Neural cell (in vitro differentiated cells): ENCODE measurements around the gene MAN2A2. TPM values are rescaled to one million over a fixed set of nuclear protein-coding genes. Genes with fewer than 3 reads are reported as not detected.

Source experiments
- H2AFZ ChIP-seq: fragments of 200-600, 300-800 bp; sonication (generic), shearing (Covaris generic); 2 replicates; pipeline ENCODE4 v1.6.0; 2014; ENCODE audit warnings: low read depth, mild to moderate bottlenecking, antibody characterized with exemption, low read length, moderate library complexity
- H3F3A ChIP-seq: fragments of 200-600 bp; shearing (Covaris generic); 2 replicates; pipeline ENCODE4 v1.6.1; 2016; ENCODE audit warnings: mild to moderate bottlenecking, moderate library complexity, mixed read lengths, antibody characterized with exemption, low read length; ENCODE audit not compliant: insufficient read depth, poor library complexity, severe bottlenecking
- H3K27ac ChIP-seq: fragments of 200-600, 300-800 bp; sonication (generic), shearing (Covaris generic); 2 replicates; pipeline ENCODE4 v1.5.1; 2014; ENCODE audit warnings: mild to moderate bottlenecking, low read length, moderate library complexity
- H3K27me3 ChIP-seq: fragments of 300-800, 200-600 bp; sonication (generic), shearing (Covaris generic); 2 replicates; pipeline ENCODE4 v1.6.0; 2014; ENCODE audit warnings: mild to moderate bottlenecking, low read depth, low read length, moderate library complexity; ENCODE audit not compliant: insufficient read depth
- H3K36me3 ChIP-seq: fragments of 300-800, 200-600 bp; sonication (generic), shearing (Covaris generic); 2 replicates; pipeline ENCODE4 v1.5.1; 2014; ENCODE audit warnings: mild to moderate bottlenecking, antibody characterized with exemption, low read length, moderate library complexity; ENCODE audit not compliant: insufficient read depth
- H3K4me2 ChIP-seq: fragments of 300-800, 200-600 bp; sonication (generic), shearing (Covaris generic); 2 replicates; pipeline ENCODE4 v1.6.0; 2014; ENCODE audit warnings: mild to moderate bottlenecking, low read length
- H3K4me3 ChIP-seq: fragments of 300-800, 200-600 bp; sonication (generic), shearing (Covaris generic); 2 replicates; pipeline ENCODE4 v1.5.1; 2014; ENCODE audit warnings: mild to moderate bottlenecking, low read length, moderate library complexity
- H3K79me2 ChIP-seq: fragments of 200-600 bp; shearing (Covaris generic); replicated peaks from 2 replicates; pipeline ENCODE4 v1.6.0; 2014; ENCODE audit warnings: mild to moderate bottlenecking, low read length, moderate library complexity; ENCODE audit not compliant: insufficient read depth
- H3K9ac ChIP-seq: fragments of 300-800, 200-600 bp; sonication (generic), shearing (Covaris generic); 2 replicates; pipeline ENCODE4 v1.6.1; 2016; ENCODE audit warnings: mild to moderate bottlenecking, low read length, mixed read lengths
- H3K9me2 ChIP-seq: fragments of 200-600 bp; shearing (Covaris generic); 2 replicates; pipeline ENCODE4 v1.6.1; 2016; ENCODE audit warnings: mild to moderate bottlenecking, low read length, mixed read lengths; ENCODE audit not compliant: insufficient read depth
- H3K9me3 ChIP-seq: fragments of 200-600, 300-800 bp; sonication (generic), shearing (Covaris generic); 2 replicates; pipeline ENCODE4 v1.6.1; 2016; ENCODE audit warnings: mild to moderate bottlenecking, mixed run types, low read length, moderate library complexity, mixed read lengths
- H4K20me1 ChIP-seq: fragments of 200-600 bp; shearing (Covaris generic); 2 replicates; pipeline ENCODE4 v1.6.1; 2016; ENCODE audit warnings: mild to moderate bottlenecking, mixed run types; ENCODE audit not compliant: insufficient read depth
- EP300 ChIP-seq: fragments of 450-650 bp; conservative IDR thresholded peaks from 2 replicates; pipeline ENCODE4 v1.6.1; 2014; ENCODE audit warnings: antibody characterized with exemption, mild to moderate bottlenecking, moderate library complexity; ENCODE audit not compliant: poor library complexity, severe bottlenecking
- EZH2 ChIP-seq: fragments of 200-600, 300-800 bp; shearing (Covaris generic), sonication (generic); IDR thresholded peaks from 2 replicates; pipeline ENCODE4 v1.6.1; 2014; ENCODE audit warnings: antibody characterized with exemption, low read length, borderline replicate concordance, mild to moderate bottlenecking; ENCODE audit not compliant: insufficient read depth, poor library complexity, severe bottlenecking
- MXI1 ChIP-seq: fragments of 450-650 bp; conservative IDR thresholded peaks from 2 replicates; pipeline ENCODE4 v1.6.1; 2014; ENCODE audit warnings: antibody characterized with exemption, mild to moderate bottlenecking; ENCODE audit not compliant: poor library complexity, severe bottlenecking
- POLR2AphosphoS5 ChIP-seq: IDR thresholded peaks from 2 replicates; pipeline ENCODE4 v1.6.1; 2012
- RAD21 ChIP-seq: fragments of 450-650 bp; conservative IDR thresholded peaks from 2 replicates; pipeline ENCODE4 v1.6.1; 2014; ENCODE audit warnings: antibody characterized with exemption, mild to moderate bottlenecking, moderate library complexity
- SMC3 ChIP-seq: fragments of 450-650 bp; conservative IDR thresholded peaks from 2 replicates; pipeline ENCODE4 v1.6.1; 2014; ENCODE audit warnings: antibody characterized with exemption, mild to moderate bottlenecking, moderate library complexity; ENCODE audit not compliant: poor library complexity
- TAF1 ChIP-seq: IDR thresholded peaks from 2 replicates; pipeline ENCODE4 v1.6.1; 2012; ENCODE audit warnings: low read depth
- polyA plus RNA-seq: library from polyadenylated mRNA; depleted of rRNA; stranded (reverse); fragments of >200 nt; gene quantifications from 2 replicates; pipeline ENCODE4 v1.2.3, GENCODE V29; 2014
- TF ChIP-seq, protein P1 (sequence below): fragments of 450-650 bp; IDR thresholded peaks from 2 replicates; pipeline ENCODE4 v1.5.1; 2014; ENCODE audit warnings: antibody characterized with exemption, mild to moderate bottlenecking, moderate library complexity; ENCODE audit not compliant: poor library complexity, severe bottlenecking
- TF ChIP-seq, protein P2 (sequence below): IDR thresholded peaks from 2 replicates; pipeline ENCODE4 v1.6.1; 2012; ENCODE audit warnings: borderline replicate concordance

Gene MAN2A2
- polyA plus RNA-seq, 1 donor from 2014 or later: 59.8 TPM

GRCh38 chr15:90879730-90880366 lies 23.3 kb upstream of the MAN2A2 start:
- no peaks in the 10 kb centered on the region for H3K36me3 ChIP-seq
- no peaks in the 10 kb centered on the region for H3K9me2 ChIP-seq
- TF ChIP-seq, protein P1, sequence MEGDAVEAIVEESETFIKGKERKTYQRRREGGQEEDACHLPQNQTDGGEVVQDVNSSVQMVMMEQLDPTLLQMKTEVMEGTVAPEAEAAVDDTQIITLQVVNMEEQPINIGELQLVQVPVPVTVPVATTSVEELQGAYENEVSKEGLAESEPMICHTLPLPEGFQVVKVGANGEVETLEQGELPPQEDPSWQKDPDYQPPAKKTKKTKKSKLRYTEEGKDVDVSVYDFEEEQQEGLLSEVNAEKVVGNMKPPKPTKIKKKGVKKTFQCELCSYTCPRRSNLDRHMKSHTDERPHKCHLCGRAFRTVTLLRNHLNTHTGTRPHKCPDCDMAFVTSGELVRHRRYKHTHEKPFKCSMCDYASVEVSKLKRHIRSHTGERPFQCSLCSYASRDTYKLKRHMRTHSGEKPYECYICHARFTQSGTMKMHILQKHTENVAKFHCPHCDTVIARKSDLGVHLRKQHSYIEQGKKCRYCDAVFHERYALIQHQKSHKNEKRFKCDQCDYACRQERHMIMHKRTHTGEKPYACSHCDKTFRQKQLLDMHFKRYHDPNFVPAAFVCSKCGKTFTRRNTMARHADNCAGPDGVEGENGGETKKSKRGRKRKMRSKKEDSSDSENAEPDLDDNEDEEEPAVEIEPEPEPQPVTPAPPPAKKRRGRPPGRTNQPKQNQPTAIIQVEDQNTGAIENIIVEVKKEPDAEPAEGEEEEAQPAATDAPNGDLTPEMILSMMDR: no peak
- TF ChIP-seq SMC3 (no peak), TAF1 (no peak)
- H3K79me2 ChIP-seq: no peaks in the 10 kb centered on the region
- no peak overlapping the region for H3K27ac ChIP-seq
- H2AFZ ChIP-seq: no peak overlapping the region
- no peak overlapping the region for H3K9ac ChIP-seq
- H4K20me1 ChIP-seq: no peaks in the 10 kb centered on the region
- H3K4me2 ChIP-seq: no peak overlapping the region
- H3K9me3 ChIP-seq: no peaks in the 10 kb centered on the region
- no peak overlapping the region for H3K4me3 ChIP-seq
- H3F3A ChIP-seq: no peaks in the 10 kb centered on the region
- no peaks in the 10 kb centered on the region for H3K27me3 ChIP-seq

DNA sequence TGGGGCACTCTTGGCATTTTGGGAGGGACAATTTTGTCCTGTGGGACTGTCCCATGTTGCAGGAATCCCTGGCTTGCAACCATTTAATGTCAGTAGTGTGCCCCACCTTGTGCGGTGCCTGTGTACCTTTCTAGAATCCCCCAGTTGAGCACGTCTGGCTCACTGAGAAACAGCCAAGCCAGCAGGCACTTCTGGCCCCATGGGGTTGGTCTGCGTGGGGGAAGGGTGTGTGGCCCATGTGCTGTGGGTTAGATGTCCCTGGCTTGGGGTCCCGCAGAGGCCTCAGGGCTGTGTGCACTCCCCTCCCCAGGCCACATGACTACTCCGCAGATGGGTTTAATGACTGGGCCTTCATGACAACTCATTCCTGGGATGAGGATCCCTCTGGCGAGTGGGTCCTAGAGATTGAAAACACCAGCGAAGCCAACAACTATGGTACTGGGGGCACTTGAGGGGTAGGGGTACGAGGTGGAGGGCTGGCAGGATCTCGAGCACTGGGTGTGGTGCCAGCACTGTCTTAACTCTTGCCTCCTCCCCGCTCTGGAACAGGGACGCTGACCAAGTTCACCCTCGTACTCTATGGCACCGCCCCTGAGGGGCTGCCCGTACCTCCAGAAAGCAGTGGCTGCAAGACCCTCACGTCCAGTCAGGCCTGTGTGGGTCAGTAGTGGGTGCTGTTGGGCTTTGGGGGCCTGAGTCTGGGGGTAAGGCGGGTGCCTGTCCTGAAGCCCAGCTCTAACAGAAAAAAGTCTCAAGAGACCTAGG lies 22.5 kb upstream of the MAN2A2 start:
- Histone ChIP-seq H3K27ac (no peak overlapping the region), H3K9ac (no peak overlapping the region), H3K4me3 (no peak overlapping the region), H3F3A (no peaks in the 10 kb centered on the region), H2AFZ (no peak overlapping the region), H3K4me2 (no peak overlapping the region), H3K9me2 (no peaks in the 10 kb centered on the region), H3K27me3 (no peaks in the 10 kb centered on the region), H3K36me3 (no peaks in the 10 kb centered on the region), H4K20me1 (no peaks in the 10 kb centered on the region), H3K9me3 (no peaks in the 10 kb centered on the region), H3K79me2 (no peaks in the 10 kb centered on the region)
- TF ChIP-seq, protein P2, sequence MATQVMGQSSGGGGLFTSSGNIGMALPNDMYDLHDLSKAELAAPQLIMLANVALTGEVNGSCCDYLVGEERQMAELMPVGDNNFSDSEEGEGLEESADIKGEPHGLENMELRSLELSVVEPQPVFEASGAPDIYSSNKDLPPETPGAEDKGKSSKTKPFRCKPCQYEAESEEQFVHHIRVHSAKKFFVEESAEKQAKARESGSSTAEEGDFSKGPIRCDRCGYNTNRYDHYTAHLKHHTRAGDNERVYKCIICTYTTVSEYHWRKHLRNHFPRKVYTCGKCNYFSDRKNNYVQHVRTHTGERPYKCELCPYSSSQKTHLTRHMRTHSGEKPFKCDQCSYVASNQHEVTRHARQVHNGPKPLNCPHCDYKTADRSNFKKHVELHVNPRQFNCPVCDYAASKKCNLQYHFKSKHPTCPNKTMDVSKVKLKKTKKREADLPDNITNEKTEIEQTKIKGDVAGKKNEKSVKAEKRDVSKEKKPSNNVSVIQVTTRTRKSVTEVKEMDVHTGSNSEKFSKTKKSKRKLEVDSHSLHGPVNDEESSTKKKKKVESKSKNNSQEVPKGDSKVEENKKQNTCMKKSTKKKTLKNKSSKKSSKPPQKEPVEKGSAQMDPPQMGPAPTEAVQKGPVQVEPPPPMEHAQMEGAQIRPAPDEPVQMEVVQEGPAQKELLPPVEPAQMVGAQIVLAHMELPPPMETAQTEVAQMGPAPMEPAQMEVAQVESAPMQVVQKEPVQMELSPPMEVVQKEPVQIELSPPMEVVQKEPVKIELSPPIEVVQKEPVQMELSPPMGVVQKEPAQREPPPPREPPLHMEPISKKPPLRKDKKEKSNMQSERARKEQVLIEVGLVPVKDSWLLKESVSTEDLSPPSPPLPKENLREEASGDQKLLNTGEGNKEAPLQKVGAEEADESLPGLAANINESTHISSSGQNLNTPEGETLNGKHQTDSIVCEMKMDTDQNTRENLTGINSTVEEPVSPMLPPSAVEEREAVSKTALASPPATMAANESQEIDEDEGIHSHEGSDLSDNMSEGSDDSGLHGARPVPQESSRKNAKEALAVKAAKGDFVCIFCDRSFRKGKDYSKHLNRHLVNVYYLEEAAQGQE: no peak
- TF ChIP-seq EP300 (no peak), TAF1 (no peak), MXI1 (no peak), SMC3 (no peak), EZH2 (no peak), POLR2AphosphoS5 (no peak), RAD21 (no peak)
- TF ChIP-seq, protein P1: no peak
